ENCODE measurements around the gene PRR18. TPM values are rescaled to one million over a fixed set of nuclear protein-coding genes. Genes with fewer than 3 reads are reported as not detected.

PRR18 gene
- total and polyA plus RNA-seq, 11 donors, result 0.07 to 0.12 (median 0.10) TPM; not detected in 5

- ATAC-seq, result peak in 1 of 4 donors; percentile 10
- DNase-seq, result no peak
- H3K27me3 ChIP-seq, result no peaks in the 10 kb centered on the region
- peaks cover 0 to 57% (median 23%) of the 10 kb centered on the region in 12 donors for H3K4me1 ChIP-seq
- no peak for TF ChIP-seq CTCF (IDR thresholded peaks at IDR 0.05)
- H3K9me3 ChIP-seq, result no peaks in the 10 kb centered on the region
- peaks cover 0 to 49% (median 36%) of the 10 kb centered on the region in 9 donors for H3K36me3 ChIP-seq
- peak overlapping the region in 1 of 12 donors; percentile 24 for H3K27ac ChIP-seq
- intact Hi-C loops (cut with DNase I), result loop anchor here in 1 of 10 donors (5.0 kb wide), 1 partner anchor 64 kb away; no protein-coding TSS in a partner anchor
- 84 to 89% (median 87%) methylated on average over 23 of the region's 23 CpGs for WGBS, 4 donors
- H3K4me3 ChIP-seq, result no peak overlapping the region
Measured at GRCh38 chr6:166333172-166333995, 25.2 kb upstream of the PRR18 start.

- ATAC-seq (no peak), DNase-seq (no peak)
- H3K4me1 ChIP-seq, result peaks cover 0 to 48% (median 17%) of the 10 kb centered on the region in 12 donors
- H3K27ac ChIP-seq, result no peak overlapping the region
- no peak overlapping the region for H3K4me3 ChIP-seq
- intact Hi-C loops (cut with DNase I), result loop anchor here in 1 of 10 donors (5.0 kb wide), 1 partner anchor 66 kb away; no protein-coding TSS in a partner anchor
- WGBS, 4 donors, result 76 to 84% (median 81%) methylated on average over 13 of the region's 13 CpGs
- peaks cover 0 to 53% (median 43%) of the 10 kb centered on the region in 9 donors for H3K36me3 ChIP-seq
- no peak for TF ChIP-seq CTCF (IDR thresholded peaks at IDR 0.05)
- no peak for TF ChIP-seq POLR2A (IDR thresholded peaks at IDR 0.05)
- H3K27me3 ChIP-seq, result no peaks in the 10 kb centered on the region
- no peaks in the 10 kb centered on the region for H3K9me3 ChIP-seq
Measured at GRCh38 chr6:166331503-166332415, 23.6 kb upstream of the PRR18 start.

GRCh38 chr6:166330612-166331011 lies 22.4 kb upstream of the PRR18 start:
- Histone ChIP-seq H3K4me3 (no peak overlapping the region), H3K4me1 (peaks cover 0 to 39% (median 18%) of the 10 kb centered on the region in 12 donors), H3K27ac (no peak overlapping the region), H3K9me3 (no peaks in the 10 kb centered on the region), H3K36me3 (peaks cover 0 to 53% (median 43%) of the 10 kb centered on the region in 9 donors), H3K27me3 (no peaks in the 10 kb centered on the region)
- WGBS, 4 donors, result 5 to 18% (median 12%) methylated on average over 11 of the region's 11 CpGs
- ATAC-seq (peak; percentile 67 to 94 (median 88)), DNase-seq (peak; percentile 61 to 77 (median 73))
- intact Hi-C loops (cut with DNase I), result loop anchor here in 1 of 10 donors (5.0 kb wide), 1 partner anchor 67 kb away; no protein-coding TSS in a partner anchor
- TF ChIP-seq POLR2A (IDR thresholded peaks at IDR 0.05) (no peak), CTCF (IDR thresholded peaks at IDR 0.05) (peak in 7 of 12 donors; percentile 8 to 51 (median 30))

All from heart left ventricle (tissue), 16 donors.